ENCODE data around the gene TTC39C.

The TTC39C gene

DNA sequence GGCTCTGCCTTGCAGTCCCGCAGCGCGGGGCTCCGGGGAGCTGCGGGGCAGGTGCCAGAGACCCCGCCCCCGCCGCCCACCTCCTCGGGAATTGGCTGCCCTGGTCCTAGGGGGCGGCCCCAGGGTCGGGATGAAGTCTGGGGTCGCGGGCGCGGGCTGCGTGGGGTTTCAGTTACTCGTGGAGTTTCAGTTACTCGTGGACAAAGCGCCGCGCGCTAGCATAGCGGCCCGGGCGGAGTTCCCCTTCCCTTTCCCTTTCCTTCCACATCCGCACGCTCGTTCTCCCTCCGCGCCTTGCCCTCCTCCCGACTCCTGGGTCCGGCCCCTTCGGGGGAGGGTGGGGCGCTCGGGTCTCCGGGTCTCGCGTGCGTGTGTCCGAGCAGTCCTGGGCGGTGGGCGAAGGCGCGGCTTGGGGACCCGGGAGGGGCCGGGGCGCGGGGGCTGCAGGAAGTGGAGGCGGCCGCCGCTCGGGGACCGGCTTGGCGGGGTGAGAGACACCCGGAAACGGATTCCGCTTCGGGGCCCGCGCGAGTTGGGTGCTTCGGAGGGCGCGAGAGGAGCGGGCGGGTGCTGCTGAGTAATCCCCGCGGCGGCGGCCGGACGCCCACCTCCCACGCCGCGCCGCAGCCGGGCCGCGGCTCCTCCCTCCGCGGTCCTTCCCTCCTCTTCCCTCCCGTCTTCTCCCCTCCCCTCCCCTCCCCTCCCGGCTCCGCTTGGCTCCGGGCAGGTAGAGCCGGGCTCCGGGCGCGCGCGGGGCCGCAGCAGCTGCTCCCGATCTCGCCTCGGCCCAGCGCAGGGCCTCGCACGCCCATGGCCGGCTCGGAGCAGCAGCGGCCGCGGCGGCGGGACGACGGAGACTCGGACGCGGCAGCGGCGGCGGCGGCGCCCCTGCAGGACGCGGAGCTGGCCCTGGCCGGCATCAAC lies at the start of gene TTC39C:
Gene TTC39C, plus strand, starts transcription at position 693 of the 924 bp plus-strand sequence. Its CDS starts 118 bp downstream, at position 811.
- peak; percentile 91 for DNase-seq

DNA sequence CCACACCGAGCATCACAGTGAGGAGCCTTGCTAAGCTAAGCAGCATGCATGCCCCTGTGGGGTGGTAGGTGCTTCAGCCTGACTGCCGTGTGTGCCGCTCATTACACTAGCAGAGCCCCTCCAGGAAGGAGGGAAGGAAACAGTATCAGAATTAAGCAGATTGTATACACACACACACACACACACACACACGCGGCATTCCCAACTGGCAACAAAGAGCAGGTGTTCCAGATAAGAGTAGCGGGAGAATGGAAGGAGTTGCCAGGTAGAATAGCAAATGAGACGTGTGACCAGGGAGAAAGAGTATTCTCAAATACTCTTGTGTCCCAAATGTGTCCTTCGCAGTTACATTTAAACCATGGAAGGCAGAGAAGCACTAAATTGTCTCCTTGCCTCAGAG lies 47.6 kb upstream of the TTC39C start:
- no peak for DNase-seq

DNA sequence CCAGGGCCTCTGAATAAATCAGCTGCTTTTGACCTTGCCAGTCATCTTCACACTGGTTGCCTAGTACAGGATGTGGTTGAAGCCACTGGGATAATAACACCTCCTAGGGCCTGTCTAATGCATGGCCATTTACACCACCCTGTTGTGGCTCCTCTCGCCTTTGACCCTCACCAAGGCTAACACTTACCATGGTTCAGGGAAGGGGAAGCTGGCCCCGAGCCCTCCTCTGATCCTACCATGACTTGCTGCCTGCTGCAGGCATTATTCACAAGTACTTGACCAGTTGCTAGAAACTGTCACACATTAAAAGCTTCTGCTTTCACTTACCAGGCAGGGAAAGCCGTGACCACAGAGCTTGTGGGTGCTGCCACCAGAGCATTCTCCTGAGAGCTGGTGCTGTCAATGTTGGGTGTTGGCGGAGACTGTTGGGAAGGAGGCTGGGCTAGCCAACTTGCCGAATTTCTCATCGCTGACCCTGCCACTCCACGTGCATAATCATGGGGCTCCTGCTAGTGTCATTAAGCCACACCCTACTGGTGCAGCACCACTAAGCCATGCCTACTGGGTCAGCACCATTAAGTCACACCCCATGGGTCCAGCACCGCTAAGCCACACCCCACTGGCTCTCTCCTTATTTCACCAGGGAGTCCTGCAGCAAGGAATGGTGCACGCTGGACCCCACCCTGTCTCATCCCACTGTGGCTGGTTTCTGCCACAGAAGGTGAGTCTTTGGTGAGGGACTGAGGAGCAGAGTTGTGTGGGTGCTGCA lies 47.0 kb upstream of the TTC39C start:
- peak; percentile 90 for DNase-seq

DNA sequence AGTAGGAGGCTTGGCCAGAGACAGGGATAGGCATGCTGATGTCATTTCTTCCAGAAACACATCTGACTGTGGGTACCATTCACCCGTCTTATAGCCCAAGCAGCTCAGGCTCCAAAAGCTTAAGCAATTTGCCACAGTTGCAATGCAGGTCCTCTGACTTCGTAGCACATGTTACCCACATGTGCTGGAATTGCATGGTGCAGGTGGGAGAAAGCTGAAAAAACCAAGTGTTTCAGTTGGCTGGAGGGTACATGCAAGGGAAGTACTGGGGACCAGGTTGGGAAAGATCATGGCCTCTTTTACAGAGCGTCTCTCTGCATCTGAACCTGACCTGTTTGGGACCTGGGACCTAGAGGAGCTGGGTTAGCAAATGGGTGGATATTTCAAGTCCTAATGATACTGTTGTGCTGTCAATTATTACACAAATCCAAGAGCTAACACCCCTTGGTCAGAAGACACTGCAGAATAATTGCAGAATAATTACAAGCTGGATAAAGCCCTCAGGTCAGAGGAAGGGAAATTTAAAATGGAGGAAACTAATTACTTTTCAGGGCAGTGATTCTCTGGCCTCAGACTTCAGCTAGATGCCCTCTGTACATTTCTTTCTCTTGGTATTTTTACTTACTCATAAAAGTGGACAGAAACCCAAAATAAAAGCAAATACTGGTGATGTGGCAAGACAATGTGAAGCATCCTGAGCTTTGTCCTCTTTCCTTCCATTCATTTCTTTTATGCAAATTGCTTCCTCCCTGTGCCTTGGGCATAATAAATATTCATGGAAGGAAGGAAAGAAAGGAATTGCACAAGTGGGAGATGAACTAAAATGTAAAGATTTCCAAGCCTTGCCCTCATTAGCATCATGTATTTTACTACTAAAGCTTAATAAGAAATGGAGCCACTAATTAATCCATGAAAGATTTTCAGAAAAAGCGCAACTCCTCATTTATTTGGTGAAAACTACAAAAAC lies 45.6 kb upstream of the TTC39C start:
- DNase-seq: no peak

DNA sequence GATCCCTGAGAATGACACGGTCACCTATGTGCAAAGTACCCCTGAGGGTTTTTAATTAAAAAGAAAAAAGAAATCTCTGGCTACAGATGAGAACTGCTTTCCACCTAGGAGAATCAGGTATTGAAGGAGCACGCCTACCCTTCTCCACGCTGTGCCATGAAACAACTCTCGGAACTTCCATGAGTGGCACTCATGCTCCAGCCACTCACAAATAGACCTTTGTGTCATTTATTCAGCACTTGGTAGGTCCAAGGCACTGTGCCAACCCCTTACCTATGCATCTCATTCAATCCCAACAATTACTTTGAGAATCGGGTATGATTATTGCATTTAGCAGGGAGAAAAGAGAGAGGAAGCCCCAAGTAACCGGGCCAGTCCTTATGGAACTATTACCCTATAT lies 44.9 kb upstream of the TTC39C start:
- no peak for DNase-seq

DNA sequence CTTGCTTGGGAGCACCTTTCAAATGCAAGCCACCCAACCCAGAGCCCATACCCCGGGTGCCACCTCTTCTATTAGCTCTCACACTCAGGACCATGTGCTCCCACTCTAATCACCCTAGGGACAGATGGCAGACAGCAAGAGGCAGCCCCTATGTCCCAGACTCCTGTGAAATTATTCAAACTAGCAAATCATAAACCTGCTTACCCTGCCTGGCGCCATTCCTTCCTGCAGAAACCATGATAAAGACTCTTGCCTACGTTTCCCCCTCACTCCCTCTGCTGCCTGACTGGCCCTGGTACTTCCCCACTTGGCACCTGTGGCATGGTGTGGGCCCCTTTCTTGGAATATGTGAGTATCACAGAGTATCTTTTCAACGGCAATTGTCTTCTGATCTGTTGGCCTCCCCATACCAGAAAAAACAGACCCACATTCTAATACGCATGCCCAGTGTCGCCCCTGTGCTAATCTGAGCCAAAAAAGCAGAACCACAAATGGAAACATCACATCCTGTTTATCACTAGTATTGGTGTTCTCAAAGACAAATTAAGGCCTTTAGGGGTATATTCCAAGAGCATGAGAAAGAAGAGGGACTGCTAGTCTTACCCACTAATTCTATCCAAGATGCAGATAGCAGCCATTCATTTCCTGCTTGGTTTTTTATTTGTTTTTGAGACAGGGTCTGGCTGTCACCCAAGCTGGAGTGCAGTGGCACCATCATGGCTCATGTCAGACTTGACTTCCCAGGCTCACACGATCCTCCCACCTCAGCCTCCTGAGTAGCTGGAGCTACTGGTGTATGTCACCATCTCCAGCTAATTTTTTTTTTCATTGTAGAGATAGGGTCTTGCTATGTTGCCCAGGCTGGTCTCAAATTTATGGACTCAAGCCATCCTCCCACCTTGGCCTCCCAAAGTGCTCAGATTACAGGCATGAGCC lies 44.1 kb upstream of the TTC39C start:
- DNase-seq: peak; percentile 30

DNA sequence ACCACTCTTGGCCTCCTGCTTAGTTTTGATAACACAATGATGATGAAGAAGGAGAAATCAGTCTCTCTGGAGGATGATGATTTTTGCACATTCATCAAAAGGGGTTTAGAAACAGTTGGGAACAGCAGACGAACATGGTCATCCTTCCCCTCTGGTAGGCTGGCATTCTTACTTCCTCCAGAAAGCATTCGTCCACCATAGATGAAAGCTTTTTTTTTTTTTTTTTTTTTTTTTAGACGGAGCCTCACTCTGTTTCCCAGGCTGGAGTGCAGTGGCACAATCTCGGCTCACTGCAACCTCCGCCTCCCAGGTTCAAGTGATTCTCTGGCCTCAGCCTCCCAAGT lies 43.5 kb upstream of the TTC39C start:
- peak; percentile 31 for DNase-seq

DNA sequence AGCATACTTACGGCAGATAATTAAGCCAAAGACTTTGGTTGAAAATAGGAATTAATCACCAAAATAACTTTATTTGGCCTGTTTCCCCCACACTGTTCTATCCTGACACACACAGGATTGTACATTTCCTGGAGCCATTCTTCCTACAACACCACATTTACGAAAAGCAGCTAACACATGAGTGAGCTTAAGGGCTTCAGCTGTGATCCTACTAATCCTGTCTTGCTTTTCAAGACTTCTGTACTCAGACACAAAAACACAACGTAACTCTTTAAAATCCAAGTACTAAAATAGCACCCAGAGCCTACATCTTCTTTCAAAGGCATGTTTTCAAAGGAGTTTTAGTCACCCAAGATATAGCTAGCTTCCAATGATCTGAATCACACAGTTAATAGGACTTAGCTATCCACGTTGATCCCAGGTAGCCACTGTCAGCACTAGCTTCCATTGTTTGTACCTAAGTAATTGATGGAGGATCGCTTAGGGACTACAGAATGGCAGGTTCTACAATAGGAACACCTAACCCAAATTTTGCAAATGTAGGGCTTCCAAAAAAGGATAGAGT lies 42.8 kb upstream of the TTC39C start:
- no peak for DNase-seq

DNA sequence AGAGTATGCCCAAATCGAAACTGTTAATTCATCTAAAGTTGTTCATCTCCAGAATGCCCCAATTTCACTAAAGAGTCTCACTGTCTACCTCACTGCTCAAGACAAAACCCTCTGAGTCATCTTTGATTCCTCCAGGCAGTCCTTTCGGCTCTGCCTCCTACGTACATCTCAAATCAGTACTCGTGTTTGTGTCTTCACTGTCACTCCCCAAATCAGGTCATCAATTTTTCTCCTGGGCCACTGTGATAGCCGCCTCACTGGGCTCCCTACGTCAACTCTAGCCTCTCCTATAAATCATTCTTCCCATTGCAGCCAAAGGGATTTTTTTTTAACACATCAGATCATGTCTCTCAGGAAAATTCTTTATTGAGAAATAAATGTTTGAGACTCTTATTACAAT lies 42.1 kb upstream of the TTC39C start:
- no peak for DNase-seq

DNA sequence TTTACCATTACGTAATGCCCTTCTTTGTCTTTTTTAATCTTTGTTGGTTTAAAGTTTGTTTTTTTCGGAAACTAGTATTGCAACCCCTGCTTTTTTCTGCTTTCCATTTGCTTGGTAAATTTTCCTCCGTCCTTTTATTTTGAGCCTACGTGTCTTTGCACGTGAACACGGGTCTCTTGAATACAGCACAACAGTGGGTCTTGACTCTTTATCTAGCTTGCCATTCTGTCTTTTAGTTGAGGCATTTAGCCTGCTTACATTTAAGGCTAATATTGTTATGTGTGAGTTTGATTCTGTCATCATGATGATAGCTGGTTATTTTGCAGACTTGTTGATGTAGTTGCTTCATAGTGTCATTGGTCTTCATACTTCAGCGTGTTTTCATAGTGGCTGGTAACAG lies 37.5 kb upstream of the TTC39C start:
- DNase-seq: no peak

DNA sequence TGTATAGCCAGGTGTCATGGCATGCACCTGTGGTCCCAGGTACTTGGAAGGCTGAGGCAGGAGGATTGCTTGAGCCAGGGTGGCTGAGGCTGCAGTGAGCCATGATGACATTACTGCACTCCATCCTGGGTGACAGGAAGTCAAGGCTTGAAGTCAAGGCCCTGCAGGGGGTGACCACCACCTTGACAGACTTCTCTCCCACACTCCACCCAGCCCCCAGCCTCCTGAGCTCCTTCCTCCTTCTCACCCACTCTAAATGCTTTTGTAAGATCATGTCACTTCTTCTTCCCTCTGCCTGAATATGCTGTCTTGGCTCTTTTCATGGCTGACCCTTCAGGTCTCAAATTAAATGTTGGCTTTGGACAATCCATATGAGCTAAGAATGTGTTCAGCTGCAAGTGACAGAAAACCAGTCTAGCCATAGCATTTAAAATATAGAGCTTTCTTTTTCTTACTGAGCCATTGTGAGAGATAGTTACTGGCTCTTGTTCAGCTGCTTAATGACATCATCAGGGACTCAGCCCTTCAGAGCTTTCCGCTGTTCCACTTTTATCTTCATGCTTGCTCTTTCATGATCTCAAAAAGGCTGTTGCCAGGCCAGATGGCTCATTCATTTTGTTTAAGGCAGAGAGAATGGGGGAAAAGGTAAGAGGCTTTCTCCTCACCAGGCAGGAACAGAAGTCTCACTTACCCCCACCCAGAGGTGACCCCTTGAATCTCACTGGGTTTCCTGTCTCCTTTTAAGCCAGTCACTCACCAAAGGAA lies 36.7 kb upstream of the TTC39C start:
- peak; percentile 68 for DNase-seq

DNA sequence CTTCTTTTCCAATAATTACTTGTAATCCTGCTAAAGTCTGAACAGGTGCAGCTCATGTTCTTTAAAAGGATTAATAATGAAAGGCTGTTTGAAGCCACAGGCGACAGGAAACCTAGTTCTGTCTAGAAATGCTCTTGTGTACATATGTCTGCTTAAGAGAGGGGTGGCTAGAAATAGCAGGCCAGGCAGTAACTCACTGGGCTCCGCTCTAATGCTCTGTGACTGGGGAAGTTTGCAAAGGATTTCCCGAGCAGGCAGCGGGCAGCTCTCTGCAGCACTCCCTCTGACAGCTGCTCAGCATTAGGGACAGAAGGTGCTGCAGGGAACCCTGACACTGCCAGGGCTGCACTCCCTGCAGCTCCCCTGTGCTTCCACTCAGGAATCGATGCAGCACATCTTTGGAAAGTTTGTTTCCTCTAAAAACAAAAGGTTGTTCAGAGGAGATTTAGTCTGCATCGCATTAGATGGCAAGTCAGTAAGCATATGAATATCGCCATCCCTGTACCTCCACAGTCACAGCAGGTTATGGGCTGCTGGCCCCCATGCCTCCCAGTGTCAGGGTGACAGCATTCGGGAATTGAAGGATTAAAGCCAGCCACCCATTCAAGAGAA lies 33.1 kb upstream of the TTC39C start:
- DNase-seq: no peak

DNA sequence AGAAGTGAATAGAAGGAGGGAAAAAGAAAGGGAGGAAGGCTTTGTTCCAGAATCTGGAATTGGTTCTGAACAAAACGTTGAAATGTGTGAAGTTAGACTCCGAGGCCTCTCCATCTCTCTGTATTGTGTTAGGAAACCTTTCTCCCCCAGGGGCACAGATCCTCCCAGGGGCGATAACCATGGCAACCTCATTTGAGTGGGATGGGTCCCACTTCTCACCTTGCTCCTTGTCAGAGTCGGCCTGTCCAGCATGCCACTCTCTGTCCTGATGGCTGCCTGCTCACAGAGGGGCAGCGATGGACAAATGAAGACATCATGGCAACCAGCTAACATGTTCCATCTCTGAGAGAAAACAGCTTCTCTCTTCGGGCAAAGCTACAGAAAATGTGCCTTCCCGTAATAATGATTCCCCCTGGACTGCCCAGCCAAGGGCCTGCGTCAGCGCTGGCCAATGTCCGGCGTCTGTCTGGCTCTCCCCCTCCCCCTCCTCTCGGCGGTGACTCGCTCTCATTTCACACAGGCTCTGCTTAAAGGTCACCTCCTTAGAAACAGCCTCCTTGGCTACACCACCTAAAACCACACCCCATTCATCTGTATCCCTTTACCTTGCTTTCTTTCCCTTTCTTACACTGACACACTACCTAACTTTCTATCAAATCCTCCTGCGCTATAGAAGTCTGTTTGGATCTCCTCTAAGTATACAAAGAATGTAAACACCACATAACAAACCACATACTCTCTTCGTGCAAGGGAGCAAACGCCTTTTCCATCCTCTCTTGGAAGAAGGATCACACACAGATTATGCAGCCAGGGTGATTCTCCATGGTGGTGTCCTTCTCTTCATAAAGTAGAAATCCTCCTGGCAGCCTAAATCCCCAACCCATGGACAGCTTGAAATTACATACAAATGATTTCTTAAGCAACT lies 32.1 kb upstream of the TTC39C start:
- DNase-seq: no peak

DNA sequence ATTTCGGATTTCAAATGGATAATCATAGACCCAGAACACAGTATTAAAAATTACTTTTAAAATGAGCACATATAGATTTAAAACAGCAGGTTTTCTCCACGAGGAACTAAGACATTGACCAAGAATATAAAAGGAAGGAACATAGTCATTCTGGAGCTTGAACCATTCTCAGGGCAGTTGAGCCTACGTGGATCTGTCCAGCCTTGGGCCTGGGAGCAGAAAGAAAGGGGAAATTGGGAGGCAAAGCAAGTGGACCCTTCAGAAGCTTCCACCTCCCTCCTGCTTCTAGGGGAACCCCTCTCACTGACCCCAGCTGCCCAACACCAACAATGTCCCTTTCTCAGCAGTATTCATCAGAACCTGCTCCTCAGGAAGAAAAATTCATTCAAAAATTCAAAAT lies 31.4 kb upstream of the TTC39C start:
- no peak for DNase-seq

DNA sequence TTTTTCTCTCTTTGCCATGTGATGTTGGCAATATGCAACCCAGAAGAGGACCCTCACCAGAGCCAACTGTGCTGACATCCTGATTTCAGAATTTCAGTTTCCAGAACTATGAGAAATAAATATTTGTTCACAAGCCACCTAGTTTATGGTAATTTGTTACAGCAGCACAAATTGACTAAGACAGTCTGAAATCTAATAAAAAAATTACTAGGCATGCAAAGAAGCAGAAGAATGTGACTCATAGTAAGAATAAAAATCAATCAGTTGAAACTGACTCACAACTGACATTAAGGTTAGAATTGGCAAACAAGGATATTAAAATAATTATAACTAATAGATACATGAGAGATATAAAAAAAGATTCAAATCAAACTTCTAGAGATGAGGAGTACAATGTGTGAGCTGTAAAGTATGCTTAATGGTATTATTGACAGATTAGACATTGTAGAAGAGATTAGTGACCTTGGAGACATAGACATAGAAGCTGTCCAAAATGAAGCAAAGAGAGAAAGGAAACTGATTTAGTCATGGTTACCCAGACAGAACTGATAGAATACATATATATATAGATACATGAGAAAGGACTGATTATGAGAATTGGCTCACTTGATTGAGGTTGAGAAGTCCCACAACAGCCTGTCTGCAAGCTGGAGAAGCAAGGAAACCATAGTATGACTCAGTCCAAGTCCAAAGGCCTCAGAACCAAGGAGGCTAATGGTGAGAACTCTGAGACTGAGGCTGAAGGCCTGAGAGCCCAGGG lies 27.8 kb upstream of the TTC39C start:
- peak; percentile 24 for DNase-seq

DNA sequence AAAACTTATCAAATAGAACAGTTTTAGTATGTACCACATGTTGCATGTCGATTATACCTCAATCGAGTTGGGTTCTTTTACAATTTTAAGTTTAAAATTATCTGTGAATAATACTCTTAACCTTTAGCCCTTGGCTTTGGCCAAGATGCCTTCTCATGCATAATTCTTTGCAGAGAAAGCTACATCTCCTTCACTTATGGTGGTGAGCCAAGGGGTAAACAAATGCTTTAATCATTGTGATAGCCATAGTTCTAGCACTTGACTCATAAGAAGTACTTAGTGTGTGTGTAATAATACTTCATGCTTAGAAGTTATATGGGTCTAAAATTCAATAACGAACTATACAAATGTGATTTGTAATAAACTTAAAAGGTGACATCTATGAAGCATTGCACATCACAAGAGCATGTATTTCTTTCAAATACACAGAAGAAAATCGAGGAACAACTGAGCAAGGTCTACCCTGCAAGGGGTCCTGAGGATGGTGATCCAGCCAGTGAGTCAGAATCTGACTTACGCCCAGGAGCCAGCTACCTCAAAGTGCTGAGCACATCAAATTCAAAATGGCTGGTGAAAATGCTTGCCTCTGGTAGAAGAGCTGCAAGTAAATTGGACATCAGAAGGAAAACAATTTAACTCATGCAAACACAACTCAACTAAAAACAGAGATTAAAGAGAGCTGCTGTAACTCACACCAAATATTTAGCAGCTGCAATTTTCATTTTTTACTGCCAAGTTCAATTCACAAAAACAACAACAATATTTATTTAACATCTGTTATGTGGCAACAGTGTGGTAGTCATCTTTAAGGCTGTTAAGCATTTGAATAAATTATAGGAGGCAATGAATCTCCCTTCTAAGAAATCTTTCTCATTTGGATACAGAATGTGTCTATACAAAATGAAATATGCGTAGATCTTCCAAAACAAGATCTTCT lies 23.8 kb upstream of the TTC39C start:
- DNase-seq: no peak
